Prostate gland (tissue), 2 donors: ENCODE measurements around the gene HOXB5.

Experiments
- CTCF ChIP-seq, 4 experiments: fragments of 200-600 bp in 2 of 4; fragments of 450-650 bp in 2 of 4; sonication (generic) in 2 of 4; IDR thresholded peaks; 1 replicate in 3 of 4; 2 replicates in 1 of 4; pipeline ENCODE4 v1.5.1; 2016 to 2019; ENCODE audit warnings: antibody characterized with exemption in 4 of 4, mild to moderate bottlenecking in 2 of 4, moderate library complexity in 2 of 4
- POLR2A ChIP-seq: fragments of 450-650 bp; IDR thresholded peaks from one replicate; pipeline ENCODE4 v1.6.1; 2016; ENCODE audit warnings: antibody characterized with exemption, mild to moderate bottlenecking
- POLR2AphosphoS5 ChIP-seq: sonication (generic); formaldehyde crosslinking; IDR thresholded peaks from one replicate; pipeline ENCODE4 v1.6.1; 2017; ENCODE audit warnings: antibody characterized with exemption

- TF ChIP-seq CTCF (IDR thresholded peaks at IDR 0.05) (no peak), POLR2AphosphoS5 (no peak), POLR2A (no peak)
These were observed 38.4 kb upstream of the HOXB5 start for GRCh38 chr17:48631693-48632578.
